ENCODE results near the gene MRPL28.

DNA sequence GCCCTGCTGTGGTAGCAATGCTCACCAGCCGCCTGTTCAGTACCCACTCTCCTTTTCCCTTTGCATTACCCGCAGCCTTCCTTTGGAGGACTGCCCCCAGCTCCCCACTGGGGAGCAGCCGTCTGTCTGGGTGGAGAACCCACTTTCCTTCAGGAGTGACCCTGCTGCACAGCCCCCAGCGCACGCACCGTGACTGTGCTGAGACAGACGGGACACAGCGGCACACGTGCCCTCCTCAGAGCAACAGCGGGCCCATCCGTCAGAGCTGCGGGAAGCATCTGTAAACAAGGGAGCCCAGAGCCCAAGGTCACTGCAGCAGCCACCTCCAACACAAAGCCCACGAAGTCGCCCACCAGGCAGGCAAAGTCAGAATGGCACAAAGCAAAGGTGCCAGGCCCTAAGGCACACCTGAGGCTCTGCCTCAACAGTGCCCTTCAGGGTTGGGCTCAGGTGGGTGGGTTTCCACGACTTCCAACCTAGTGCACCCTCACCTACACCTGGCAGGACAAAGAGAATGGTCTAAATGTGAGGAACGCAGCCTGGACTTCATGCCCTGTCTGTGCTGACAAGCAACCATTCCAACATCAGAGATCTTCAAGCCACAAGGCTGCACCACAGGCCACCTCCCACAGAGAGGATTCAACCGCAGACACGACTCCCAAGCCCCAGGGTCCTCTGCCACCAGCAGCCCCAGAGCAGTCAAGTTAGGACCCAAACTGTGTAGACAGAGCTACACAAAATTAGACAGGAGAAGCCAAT lies 27.7 kb downstream of the MRPL28 start:
- no peak for TF ChIP-seq POLR2A (IDR thresholded peaks at IDR 0.05)
- TF ChIP-seq, protein P1, sequence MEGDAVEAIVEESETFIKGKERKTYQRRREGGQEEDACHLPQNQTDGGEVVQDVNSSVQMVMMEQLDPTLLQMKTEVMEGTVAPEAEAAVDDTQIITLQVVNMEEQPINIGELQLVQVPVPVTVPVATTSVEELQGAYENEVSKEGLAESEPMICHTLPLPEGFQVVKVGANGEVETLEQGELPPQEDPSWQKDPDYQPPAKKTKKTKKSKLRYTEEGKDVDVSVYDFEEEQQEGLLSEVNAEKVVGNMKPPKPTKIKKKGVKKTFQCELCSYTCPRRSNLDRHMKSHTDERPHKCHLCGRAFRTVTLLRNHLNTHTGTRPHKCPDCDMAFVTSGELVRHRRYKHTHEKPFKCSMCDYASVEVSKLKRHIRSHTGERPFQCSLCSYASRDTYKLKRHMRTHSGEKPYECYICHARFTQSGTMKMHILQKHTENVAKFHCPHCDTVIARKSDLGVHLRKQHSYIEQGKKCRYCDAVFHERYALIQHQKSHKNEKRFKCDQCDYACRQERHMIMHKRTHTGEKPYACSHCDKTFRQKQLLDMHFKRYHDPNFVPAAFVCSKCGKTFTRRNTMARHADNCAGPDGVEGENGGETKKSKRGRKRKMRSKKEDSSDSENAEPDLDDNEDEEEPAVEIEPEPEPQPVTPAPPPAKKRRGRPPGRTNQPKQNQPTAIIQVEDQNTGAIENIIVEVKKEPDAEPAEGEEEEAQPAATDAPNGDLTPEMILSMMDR (IDR thresholded peaks at IDR 0.05): no peak
